Naive thymus-derived CD8-positive, alpha-beta T cell (primary cell): ENCODE measurements around the gene CORO7. TPM values are rescaled to one million over a fixed set of nuclear protein-coding genes. Genes with fewer than 3 reads are reported as not detected.

ENCODE experiments used
- ATAC-seq, 2 donors: fragments of 150-1000 bp; cut with Tn5 transposase in 1 of 2; sonication (Bioruptor Pico), chemical (Tn5 transposase) in 1 of 2; 1 replicate in 1 of 2; 2 replicates in 1 of 2; pipeline ENCODE4 v1.10.0; 2021; ENCODE audit warnings: mild to moderate bottlenecking in 2 of 2, moderate library complexity in 2 of 2
- POLR2A ChIA-PET: fragments of 350-600 bp; sonication (Branson Sonifier 250); formaldehyde crosslinking; loops from one replicate; lab custom pipeline; 2021; ENCODE audit warnings: antibody characterized with exemption; lab: Charles Lee
- DNase-seq, 10 donors: peaks; one replicate each; pipeline versions ENCODE4 v3.0.0 to v3.0.0-alpha.2; 2020 to 2022
- H3K27ac Mint-ChIP-seq, 10 donors: one replicate each; pipeline ENCODE4 v1.8.0; 2020 to 2022; ENCODE audit warnings: mild to moderate bottlenecking in 10 of 10, mixed read lengths in 10 of 10, moderate library complexity in 4 of 10, inconsistent platforms in 1 of 10
- H3K27me3 Mint-ChIP-seq, 5 donors: one replicate each; pipeline ENCODE4 v1.8.0; 2021 to 2022; ENCODE audit warnings: mixed read lengths in 5 of 5
- H3K36me3 Mint-ChIP-seq, 3 donors: one replicate each; pipeline ENCODE4 v1.8.0; 2020 to 2022; ENCODE audit warnings: mixed read lengths in 3 of 3, mild to moderate bottlenecking in 2 of 3, inconsistent platforms in 1 of 3
- H3K4me1 Mint-ChIP-seq, 4 donors: one replicate each; pipeline ENCODE4 v1.8.0; 2021 to 2022; ENCODE audit warnings: mixed read lengths in 4 of 4
- H3K4me3 Mint-ChIP-seq, 10 donors: one replicate each; pipeline ENCODE4 v1.8.0; 2020 to 2022; ENCODE audit warnings: mild to moderate bottlenecking in 10 of 10, mixed read lengths in 10 of 10, moderate library complexity in 6 of 10, inconsistent platforms in 1 of 10
- H3K9me3 Mint-ChIP-seq, 9 donors: one replicate each; pipeline ENCODE4 v1.8.0; 2020 to 2022; ENCODE audit warnings: mixed read lengths in 9 of 9, mild to moderate bottlenecking in 3 of 9, inconsistent platforms in 1 of 9, moderate library complexity in 1 of 9
- polyA plus RNA-seq, 3 donors: library from polyadenylated mRNA; unstranded; fragments of 300-500 nt; fragmentation: Illumina TruSeq; gene quantifications; one replicate each; pipeline ENCODE4 v1.2.3, GENCODE V29; 2021
- total RNA-seq, 8 experiments: library from RNA in 2 of 8; stranded (reverse) in 2 of 8; gene quantifications; one replicate each; pipeline ENCODE4 v1.2.3 and lab custom pipeline; 2021 to 2026

Gene CORO7
- total and polyA plus RNA-seq, 5 experiments from 2014 or later = 44.6 to 169 (median 79.9) TPM

DNA sequence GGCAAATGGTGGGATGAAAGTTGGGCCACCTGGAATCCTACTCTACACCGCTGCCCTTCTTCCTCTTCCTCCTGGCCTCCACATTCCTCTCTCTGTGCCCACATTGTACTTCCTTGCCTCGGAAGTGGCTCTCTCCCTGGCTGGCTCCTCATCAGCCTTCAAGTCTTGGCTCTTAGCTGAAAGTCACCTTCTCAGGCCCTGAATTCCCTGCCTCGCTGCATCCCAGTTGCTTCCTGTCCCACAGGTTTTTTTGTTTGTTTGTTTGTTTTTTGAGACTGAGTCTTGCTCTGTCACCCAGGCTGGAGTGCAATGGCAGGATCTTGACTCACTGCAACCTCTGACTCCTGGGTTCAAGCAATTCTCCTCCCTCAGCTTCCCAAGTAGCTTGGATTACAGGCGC, 62.7 kb downstream of the CORO7 start:
- Mint-ChIP-seq H3K4me1 (peaks cover 6 to 22% (median 15%) of the 10 kb centered on the region in 4 donors), H3K36me3 (peaks cover 0 to 22% (median 2%) of the 10 kb centered on the region in 3 donors), H3K27ac (peak overlapping the region in 7 of 10 donors; percentile 16 to 76 (median 58)), H3K4me3 (no peak overlapping the region), H3K9me3 (no peaks in the 10 kb centered on the region), H3K27me3 (peaks cover 0 to 1% (median 0%) of the 10 kb centered on the region in 5 donors)
- ATAC-seq (no peak), DNase-seq (no peak)
- POLR2A ChIA-PET = no interaction called here

DNA sequence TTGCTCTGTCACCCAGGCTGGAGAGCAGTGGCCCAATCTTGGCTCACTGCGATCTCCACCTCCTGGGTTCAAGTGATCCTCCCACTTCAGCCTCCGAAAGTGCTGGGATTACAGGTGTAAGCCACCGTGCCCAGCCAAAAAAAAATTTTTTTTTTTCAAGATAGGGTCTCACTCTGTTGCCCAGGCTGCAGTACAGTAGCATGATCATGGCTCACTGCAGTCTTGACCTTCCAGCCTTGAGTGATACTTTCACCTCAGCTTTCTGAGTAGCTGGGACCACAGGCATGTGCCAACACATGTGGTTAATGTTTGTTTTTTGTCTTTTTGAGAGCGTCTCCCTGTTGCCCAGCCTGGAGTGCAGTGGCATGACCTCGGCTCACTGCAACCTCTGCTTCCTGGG, 63.6 kb downstream of the CORO7 start:
- ATAC-seq = no peak
- POLR2A ChIA-PET = no interaction called here
- Mint-ChIP-seq H3K27me3 (peaks cover 0 to 1% (median 0%) of the 10 kb centered on the region in 5 donors), H3K4me3 (no peak overlapping the region), H3K4me1 (peaks cover 10 to 29% (median 23%) of the 10 kb centered on the region in 4 donors), H3K27ac (peak overlapping the region in 3 of 10 donors; percentile 20 to 66 (median 33)), H3K9me3 (no peaks in the 10 kb centered on the region), H3K36me3 (peaks cover 0 to 22% (median 2%) of the 10 kb centered on the region in 3 donors)
- DNase-seq = no peak

DNA sequence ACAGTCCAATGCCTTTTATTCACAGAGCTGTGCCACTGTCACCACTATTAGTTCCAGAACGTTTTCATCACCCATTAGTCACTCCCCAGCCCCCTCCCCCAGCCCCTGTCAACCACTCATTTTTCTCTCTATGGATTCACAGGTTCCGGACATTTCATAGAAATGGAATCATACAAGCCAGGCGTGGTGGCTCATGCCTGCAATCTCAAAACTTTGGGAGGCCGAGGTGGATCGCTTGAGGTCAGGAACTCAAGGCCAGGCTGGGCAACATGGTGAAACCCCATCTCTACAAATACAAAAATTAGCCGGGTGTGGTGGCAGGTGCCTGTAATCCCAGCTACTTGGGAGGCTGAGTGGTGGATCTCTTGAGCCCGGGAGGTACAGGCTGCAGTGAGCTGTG, 64.5 kb downstream of the CORO7 start:
- Mint-ChIP-seq H3K27ac (peak overlapping the region in 8 of 10 donors; percentile 46 to 96 (median 93)), H3K9me3 (no peaks in the 10 kb centered on the region), H3K4me3 (peak overlapping the region in 8 of 10 donors; percentile 65 to 96 (median 93)), H3K4me1 (peaks cover 10 to 39% (median 27%) of the 10 kb centered on the region in 4 donors), H3K27me3 (peaks cover 0 to 1% (median 0%) of the 10 kb centered on the region in 5 donors), H3K36me3 (peaks cover 0 to 13% (median 2%) of the 10 kb centered on the region in 3 donors)
- ATAC-seq (no peak), DNase-seq (no peak)
- POLR2A ChIA-PET = interaction anchor here (0.6 to 3.1 kb wide), 4 partner anchors 58 to 318 kb away, joined by 3 to 16 read pairs (median 4); no protein-coding TSS in a partner anchor

GRCh38 chr16:4350787-4351659, 65.4 kb downstream of the CORO7 start, which contains the start of gene PAM16:
TSS of gene PAM16 (minus strand) at chr16:4351321. CDS start at chr16:4351234, 87 bp downstream.
- Mint-ChIP-seq H3K9me3 (no peaks in the 10 kb centered on the region), H3K4me1 (peaks cover 10 to 46% (median 29%) of the 10 kb centered on the region in 4 donors), H3K4me3 (peak within 1 kb of the TSS; percentile 87 to 96 (median 94)), H3K36me3 (peaks cover 0 to 10% (median 2%) of the 10 kb centered on the region in 3 donors), H3K27ac (peak within 1 kb of the TSS; percentile 81 to 96 (median 94)), H3K27me3 (peaks cover 0 to 1% (median 0%) of the 10 kb centered on the region in 5 donors)
- DNase-seq = peak; percentile 94 to 99 (median 98)
- peak; percentile 88 to 90 for ATAC-seq
- POLR2A ChIA-PET = interaction anchor here (0.5 to 3.1 kb wide), 8 partner anchors 12 to 317 kb away, joined by 3 to 16 read pairs (median 4); partner anchors contain the start of gene TFAP4

GRCh38 chr16:4350365-4350786, 66.0 kb downstream of the CORO7 start:
- Mint-ChIP-seq H3K27me3 (peaks cover 0 to 1% (median 0%) of the 10 kb centered on the region in 5 donors), H3K4me3 (peak overlapping the region; percentile 87 to 96 (median 94)), H3K36me3 (peaks cover 0 to 8% (median 2%) of the 10 kb centered on the region in 3 donors), H3K9me3 (no peaks in the 10 kb centered on the region), H3K27ac (peak overlapping the region; percentile 81 to 96 (median 94)), H3K4me1 (peaks cover 10 to 53% (median 33%) of the 10 kb centered on the region in 4 donors)
- POLR2A ChIA-PET = interaction anchor here (0.5 to 3.1 kb wide), 6 partner anchors 12 to 79 kb away, joined by 3 to 16 read pairs (median 4); partner anchors contain the start of genes CORO7 and TFAP4
- DNase-seq (peak in 1 of 10 donors; percentile 18), ATAC-seq (peak in 1 of 2 donors; percentile 18)

DNA sequence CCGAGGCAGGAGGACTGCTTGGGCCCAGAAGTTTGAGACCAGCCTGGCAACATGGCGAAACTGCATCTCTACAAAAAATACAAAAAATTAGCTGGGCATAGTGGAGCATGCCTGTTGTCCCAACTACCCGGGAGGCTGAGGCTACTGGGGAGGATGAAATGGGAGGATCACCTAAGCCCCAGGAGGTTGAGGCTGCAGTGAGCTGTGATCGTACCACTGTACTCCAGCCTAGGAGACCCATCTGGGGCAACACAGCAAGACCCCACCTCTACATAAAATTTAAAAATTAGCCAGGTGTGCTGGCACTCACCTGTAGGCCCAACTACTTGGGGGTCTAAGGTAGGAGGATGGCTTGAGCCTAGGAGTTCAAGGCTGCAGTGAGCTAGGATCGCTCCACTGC, 67.1 kb downstream of the CORO7 start:
- peaks cover 12 to 59% (median 38%) of the 10 kb centered on the region in 4 donors for H3K4me1 Mint-ChIP-seq
- DNase-seq (no peak), ATAC-seq (no peak)
- H3K27ac Mint-ChIP-seq = peak overlapping the region in 3 of 10 donors; percentile 18 to 31 (median 18)
- peaks cover 0 to 1% (median 0%) of the 10 kb centered on the region in 5 donors for H3K27me3 Mint-ChIP-seq
- H3K36me3 Mint-ChIP-seq = peaks cover 0 to 2% (median 0%) of the 10 kb centered on the region in 3 donors
- H3K4me3 Mint-ChIP-seq = peak overlapping the region in 5 of 10 donors; percentile 20 to 48 (median 26)
- POLR2A ChIA-PET = interaction anchor here (0.6 to 3.1 kb wide), 7 partner anchors 8 to 753 kb away, joined by 3 to 16 read pairs (median 4); partner anchors contain the start of gene CORO7
- H3K9me3 Mint-ChIP-seq = no peaks in the 10 kb centered on the region

GRCh38 chr16:4347765-4348509, 68.5 kb downstream of the CORO7 start:
- no peaks in the 10 kb centered on the region for H3K9me3 Mint-ChIP-seq
- peaks cover 0 to 1% (median 0%) of the 10 kb centered on the region in 5 donors for H3K27me3 Mint-ChIP-seq
- H3K27ac Mint-ChIP-seq = peak overlapping the region in 8 of 10 donors; percentile 16 to 76 (median 45)
- no peak for ATAC-seq
- POLR2A ChIA-PET = interaction anchor here (0.6 to 1.3 kb wide), 3 partner anchors 10 to 838 kb away, joined by 3 to 4 read pairs (median 4); no protein-coding TSS in a partner anchor
- H3K4me1 Mint-ChIP-seq = peaks cover 13 to 65% (median 40%) of the 10 kb centered on the region in 4 donors
- DNase-seq = no peak
- peak overlapping the region in 2 of 10 donors; percentile 16 to 48 for H3K4me3 Mint-ChIP-seq
- peaks cover 0 to 2% (median 0%) of the 10 kb centered on the region in 3 donors for H3K36me3 Mint-ChIP-seq

GRCh38 chr16:4347010-4347409, 69.4 kb downstream of the CORO7 start:
- no peak overlapping the region for H3K4me3 Mint-ChIP-seq
- H3K27me3 Mint-ChIP-seq = peaks cover 0 to 1% (median 0%) of the 10 kb centered on the region in 5 donors
- H3K36me3 Mint-ChIP-seq = peaks cover 0 to 2% (median 0%) of the 10 kb centered on the region in 3 donors
- POLR2A ChIA-PET = no interaction called here
- H3K9me3 Mint-ChIP-seq = no peaks in the 10 kb centered on the region
- no peak for ATAC-seq
- DNase-seq = no peak
- H3K27ac Mint-ChIP-seq = peak overlapping the region in 5 of 10 donors; percentile 31 to 66 (median 55)
- peaks cover 13 to 67% (median 40%) of the 10 kb centered on the region in 4 donors for H3K4me1 Mint-ChIP-seq

GRCh38 chr16:4345836-4346781, 70.3 kb downstream of the CORO7 start:
- peak overlapping the region in 1 of 10 donors; percentile 4 for H3K4me3 Mint-ChIP-seq
- peaks cover 0 to 2% (median 0%) of the 10 kb centered on the region in 3 donors for H3K36me3 Mint-ChIP-seq
- POLR2A ChIA-PET = interaction anchor here (0.6 to 1.2 kb wide), 2 partner anchors 34 to 107 kb away, joined by 3 to 4 read pairs; no protein-coding TSS in a partner anchor
- H3K27me3 Mint-ChIP-seq = peaks cover 0 to under 1% (median 0%) of the 10 kb centered on the region in 5 donors
- peaks cover 11 to 62% (median 33%) of the 10 kb centered on the region in 4 donors for H3K4me1 Mint-ChIP-seq
- H3K27ac Mint-ChIP-seq = peak overlapping the region in 8 of 10 donors; percentile 13 to 78 (median 40)
- H3K9me3 Mint-ChIP-seq = no peaks in the 10 kb centered on the region
- no peak for ATAC-seq
- no peak for DNase-seq

DNA sequence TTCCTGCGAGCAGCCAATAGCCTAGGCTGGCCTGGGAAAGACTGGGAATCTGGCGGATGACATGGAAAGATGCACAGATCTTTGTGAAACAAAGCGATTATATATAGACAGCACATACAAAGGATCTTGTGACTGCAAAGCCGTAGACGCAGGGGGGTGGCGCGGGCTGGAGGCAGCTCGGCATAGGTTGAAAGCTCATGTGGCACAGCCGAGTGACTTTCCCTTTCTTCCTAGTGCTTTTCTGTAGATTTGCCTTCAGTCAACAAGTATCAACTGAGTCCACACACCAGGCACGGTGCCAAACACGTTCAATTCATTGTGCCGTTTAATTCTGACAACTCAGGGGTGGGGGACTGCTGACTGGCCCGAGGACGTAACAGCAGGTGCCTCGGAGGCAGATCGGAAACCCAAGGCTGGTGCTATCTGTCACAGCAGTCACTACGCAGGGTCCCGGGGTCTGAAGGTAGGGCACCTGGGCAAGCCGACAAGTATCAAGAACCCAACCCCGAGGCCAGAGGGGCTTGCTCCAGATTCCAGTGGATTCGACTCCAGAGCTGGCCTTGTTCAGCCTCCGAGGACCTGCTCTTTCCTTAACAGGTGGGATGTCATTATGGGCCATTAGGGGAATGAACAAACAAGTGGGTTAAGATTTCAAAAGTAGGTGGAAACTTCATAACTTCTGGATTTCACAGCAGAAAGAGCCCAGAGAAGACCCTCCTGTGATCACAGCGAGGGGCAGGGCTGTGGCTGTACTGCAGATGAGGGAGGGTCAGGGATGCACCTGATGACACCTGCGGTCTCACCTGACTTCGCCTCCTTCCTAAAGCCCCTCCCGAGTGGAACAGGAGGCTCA, 71.2 kb downstream of the CORO7 start:
- Mint-ChIP-seq H3K27me3 (no peaks in the 10 kb centered on the region), H3K36me3 (peaks cover 0 to 6% (median 0%) of the 10 kb centered on the region in 3 donors), H3K27ac (peak overlapping the region; percentile 19 to 88 (median 69)), H3K4me1 (peaks cover 11 to 56% (median 29%) of the 10 kb centered on the region in 4 donors), H3K9me3 (no peaks in the 10 kb centered on the region), H3K4me3 (peak overlapping the region in 1 of 10 donors; percentile 36)
- ATAC-seq (no peak), DNase-seq (no peak)
- POLR2A ChIA-PET = interaction anchor here (1.2 kb wide), 1 partner anchor 35 kb away, joined by 3 read pairs; no protein-coding TSS in a partner anchor
